Natural killer cell (primary cell): ENCODE data around the gene BMP8A. TPM values are rescaled to one million over a fixed set of nuclear protein-coding genes. Genes with fewer than 3 reads are reported as not detected.
"Not testable (repeated sequence)": the region's sequence is repeated elsewhere in the genome, so short reads cannot be mapped to it uniquely, and the experiment has no call there.

ENCODE experiments used
- ATAC-seq, 3 donors: fragments of 150-1000 bp in 2 of 3; fragments of 200-7000 bp in 1 of 3; cut with Tn5 transposase; 1 replicate in 1 of 3; 2 replicates in 2 of 3; pipeline ENCODE4 v1.10.0; 2021; ENCODE audit warnings: mild to moderate bottlenecking in 2 of 3, moderate library complexity in 2 of 3
- DNase-seq, 2 donors: peaks; one replicate each; pipeline versions ENCODE4 v3.0.0 to v3.0.0-alpha.2; 2013 to 2021; ENCODE audit warnings: mixed read lengths in 1 of 2
- H3K27ac ChIP-seq: one replicate; pipeline ENCODE4 v1.5.1; 2013; ENCODE audit warnings: mild to moderate bottlenecking, low read length
- H3K27me3 ChIP-seq: one replicate; pipeline ENCODE4 v1.6.1; 2013; ENCODE audit warnings: low read length; ENCODE audit not compliant: control insufficient read depth, insufficient read depth
- H3K36me3 ChIP-seq: one replicate; pipeline ENCODE4 v1.6.1; 2013; ENCODE audit warnings: low read length; ENCODE audit not compliant: control insufficient read depth, insufficient read depth
- H3K4me1 ChIP-seq: one replicate; pipeline ENCODE4 v1.6.1; 2013; ENCODE audit warnings: low read length; ENCODE audit not compliant: control insufficient read depth, insufficient read depth
- H3K4me3 ChIP-seq: one replicate; pipeline ENCODE4 v1.5.1; 2013; ENCODE audit warnings: low read length
- H3K9me3 ChIP-seq: one replicate; pipeline ENCODE4 v1.6.1; 2013; ENCODE audit warnings: low read length; ENCODE audit not compliant: control insufficient read depth, insufficient read depth
- H3K27ac Mint-ChIP-seq, 2 donors: one replicate each; pipeline ENCODE4 v1.8.0; 2022; ENCODE audit warnings: mild to moderate bottlenecking in 2 of 2, mixed read lengths in 2 of 2, moderate library complexity in 1 of 2
- H3K27me3 Mint-ChIP-seq, 2 donors: one replicate each; pipeline ENCODE4 v1.8.0; 2022; ENCODE audit warnings: low read depth in 2 of 2, mixed read lengths in 2 of 2
- H3K36me3 Mint-ChIP-seq: one replicate; pipeline ENCODE4 v1.8.0; 2022; ENCODE audit warnings: mixed read lengths
- H3K4me1 Mint-ChIP-seq, 2 donors: one replicate each; pipeline ENCODE4 v1.8.0; 2022; ENCODE audit warnings: mixed read lengths in 2 of 2
- H3K4me3 Mint-ChIP-seq: one replicate; pipeline ENCODE4 v1.8.0; 2022; ENCODE audit warnings: mild to moderate bottlenecking, moderate library complexity, mixed read lengths
- H3K9me3 Mint-ChIP-seq, 2 donors: one replicate each; pipeline ENCODE4 v1.8.0; 2022; ENCODE audit warnings: mixed read lengths in 2 of 2
- WGBS: methylation state at CpG from one replicate; pipeline ENCODE4 v1.1.7; 2013; ENCODE audit warnings: missing lambda C conversion rate; ENCODE audit not compliant: insufficient coverage; 5-methylcytosine and 5-hydroxymethylcytosine counted together
- intact Hi-C: fragments of 100-400 bp; cut with micrococcal nuclease; formaldehyde crosslinking; loops from one replicate; pipeline ENCODE4 v1.14.2; 2022
- total RNA-seq, 4 donors: library from RNA; stranded (reverse); fragments of 120-200 nt in 1 of 4; gene quantifications; one replicate each; pipeline versions ENCODE4 v1.2.3 to v1.2.4, GENCODE V29; 2013 to 2022
- TF ChIP-seq, protein P1 (sequence below): fragments of 200-600 bp; IDR thresholded peaks from one replicate; pipeline ENCODE4 v1.8.0; 2022; ENCODE audit warnings: antibody characterized with exemption

Gene BMP8A
- total RNA-seq, 3 donors from 2014 or later (not counting 1 experiment from before 2014, with no cell fraction given) = 0.29 to 1.6 (median 0.40) TPM

DNA sequence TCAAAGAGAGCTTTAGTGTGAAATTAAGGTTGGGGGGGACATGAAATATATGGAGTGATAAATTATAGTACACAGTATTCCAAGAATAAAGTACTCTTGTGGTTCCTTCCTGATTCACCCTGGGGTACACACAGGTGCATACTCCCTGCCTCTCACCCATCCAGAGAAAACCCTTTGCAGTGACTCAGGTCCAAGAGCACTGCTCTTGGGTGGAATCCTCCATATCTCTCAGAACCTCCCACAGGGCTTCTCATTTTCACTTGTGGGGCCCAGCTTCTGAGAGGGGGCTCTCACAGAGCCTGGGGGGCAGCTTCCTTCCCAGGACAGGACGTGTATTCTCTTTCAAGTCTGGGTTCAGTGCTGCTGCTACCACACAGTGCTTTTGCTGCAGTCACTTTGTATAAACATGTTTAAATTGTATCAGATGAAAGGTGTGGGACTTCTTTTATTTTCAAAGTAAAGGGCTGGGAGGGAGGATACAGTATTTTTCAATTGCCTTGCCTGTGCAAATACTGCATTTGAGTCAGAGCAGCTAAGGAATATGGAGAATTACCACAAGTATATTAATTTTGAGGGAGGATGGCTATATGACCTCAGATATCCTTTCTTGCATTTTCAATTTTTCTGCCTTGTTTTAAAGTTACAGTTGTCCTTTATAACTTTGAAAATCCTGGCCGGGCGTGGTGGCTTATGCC, 24.9 kb upstream of the BMP8A start:
- H3K27ac ChIP-seq = no peak overlapping the region

DNA sequence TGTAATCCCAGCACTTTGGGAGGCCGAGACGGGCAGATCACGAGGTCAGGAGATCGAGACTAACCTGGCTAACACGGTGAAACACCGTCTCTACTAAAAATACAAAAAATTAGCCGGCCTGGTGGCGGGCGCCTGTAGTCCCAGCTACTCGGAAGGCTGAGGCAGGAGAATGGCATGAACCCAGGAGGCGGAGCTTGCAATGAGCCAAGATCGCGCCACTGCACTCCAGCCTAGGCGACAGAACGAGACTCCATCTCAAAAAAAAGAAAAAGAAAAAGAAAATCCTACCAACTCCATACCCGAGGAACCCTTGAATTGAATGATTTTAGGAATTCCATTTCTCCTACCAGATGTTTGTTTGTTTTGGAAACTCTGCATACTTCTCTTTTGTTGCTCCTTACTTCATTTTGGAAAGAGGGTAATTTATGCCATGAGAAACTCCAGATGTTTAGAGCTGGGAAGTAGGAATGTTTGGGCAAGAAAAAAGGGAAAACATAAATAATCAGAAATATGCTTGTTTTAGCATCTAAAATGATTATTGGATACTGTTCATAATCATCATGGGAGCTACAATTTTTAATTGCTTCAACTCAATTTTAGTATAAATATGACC, 24.2 kb upstream of the BMP8A start:
- H3K4me1 ChIP-seq, H3K9me3 Mint-ChIP-seq, H3K27ac ChIP-seq, H3K9me3 ChIP-seq, H3K27me3 Mint-ChIP-seq, intact Hi-C loops, H3K27ac Mint-ChIP-seq, H3K4me3 Mint-ChIP-seq, H3K27me3 ChIP-seq, ATAC-seq, DNase-seq, H3K4me3 ChIP-seq, H3K4me1 Mint-ChIP-seq: not testable (repeated sequence)
- WGBS = 98% methylated on average over 10 of the region's 16 CpGs
- H3K36me3 Mint-ChIP-seq = peaks cover 16% of the 10 kb centered on the region
- peaks cover 94% of the 10 kb centered on the region for H3K36me3 ChIP-seq

More for the DNA sequence above, 24.9 kb upstream of the BMP8A start:
- Histone ChIP-seq H3K9me3 (no peaks in the 10 kb centered on the region), H3K4me1 (no peaks in the 10 kb centered on the region), H3K4me3 (no peak overlapping the region), H3K27me3 (no peaks in the 10 kb centered on the region), H3K36me3 (peaks cover 94% of the 10 kb centered on the region)
- Mint-ChIP-seq H3K9me3 (no peaks in the 10 kb centered on the region), H3K27ac (peak overlapping the region in 1 of 2 donors; percentile 44), H3K36me3 (peaks cover 20% of the 10 kb centered on the region), H3K4me3 (no peak overlapping the region), H3K27me3 (no peaks in the 10 kb centered on the region), H3K4me1 (peaks cover 0 to 4% of the 10 kb centered on the region in 2 donors)
- intact Hi-C loops = no loop called here
- DNase-seq = no peak
- TF ChIP-seq, protein P1, sequence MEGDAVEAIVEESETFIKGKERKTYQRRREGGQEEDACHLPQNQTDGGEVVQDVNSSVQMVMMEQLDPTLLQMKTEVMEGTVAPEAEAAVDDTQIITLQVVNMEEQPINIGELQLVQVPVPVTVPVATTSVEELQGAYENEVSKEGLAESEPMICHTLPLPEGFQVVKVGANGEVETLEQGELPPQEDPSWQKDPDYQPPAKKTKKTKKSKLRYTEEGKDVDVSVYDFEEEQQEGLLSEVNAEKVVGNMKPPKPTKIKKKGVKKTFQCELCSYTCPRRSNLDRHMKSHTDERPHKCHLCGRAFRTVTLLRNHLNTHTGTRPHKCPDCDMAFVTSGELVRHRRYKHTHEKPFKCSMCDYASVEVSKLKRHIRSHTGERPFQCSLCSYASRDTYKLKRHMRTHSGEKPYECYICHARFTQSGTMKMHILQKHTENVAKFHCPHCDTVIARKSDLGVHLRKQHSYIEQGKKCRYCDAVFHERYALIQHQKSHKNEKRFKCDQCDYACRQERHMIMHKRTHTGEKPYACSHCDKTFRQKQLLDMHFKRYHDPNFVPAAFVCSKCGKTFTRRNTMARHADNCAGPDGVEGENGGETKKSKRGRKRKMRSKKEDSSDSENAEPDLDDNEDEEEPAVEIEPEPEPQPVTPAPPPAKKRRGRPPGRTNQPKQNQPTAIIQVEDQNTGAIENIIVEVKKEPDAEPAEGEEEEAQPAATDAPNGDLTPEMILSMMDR = no peak
- 94% methylated on average over 3 of the region's 3 CpGs for WGBS
- ATAC-seq = no peak

DNA sequence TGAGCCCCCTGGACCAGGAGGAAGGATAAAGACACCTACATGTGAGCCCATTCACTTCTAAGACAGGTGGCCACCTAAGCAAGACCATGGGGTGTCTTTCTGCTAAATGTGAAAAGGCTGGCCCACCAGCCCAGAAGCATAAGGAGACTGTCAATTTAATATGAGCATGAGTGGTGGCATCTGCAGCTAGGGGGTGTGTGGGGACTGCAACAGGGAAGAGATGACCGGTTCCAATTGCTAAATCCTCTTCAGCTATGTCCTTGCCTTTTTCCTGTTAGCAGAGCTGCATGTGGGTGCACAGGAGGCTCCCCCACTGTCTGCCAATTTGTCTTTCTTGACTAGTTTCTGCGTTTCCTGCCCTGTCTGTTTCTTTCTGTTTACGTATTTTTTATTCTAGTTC, 22.3 kb upstream of the BMP8A start:
- Mint-ChIP-seq H3K27ac (peak overlapping the region; percentile 9 to 17), H3K9me3 (no peaks in the 10 kb centered on the region), H3K36me3 (peaks cover 10% of the 10 kb centered on the region), H3K4me3 (no peak overlapping the region), H3K27me3 (no peaks in the 10 kb centered on the region), H3K4me1 (peaks cover 0 to 4% of the 10 kb centered on the region in 2 donors)
- DNase-seq (no peak), ATAC-seq (no peak)
- Histone ChIP-seq H3K4me3 (no peak overlapping the region), H3K4me1 (no peaks in the 10 kb centered on the region), H3K36me3 (peaks cover 90% of the 10 kb centered on the region), H3K27ac (no peak overlapping the region), H3K27me3 (no peaks in the 10 kb centered on the region), H3K9me3 (no peaks in the 10 kb centered on the region)
- 97% methylated on average over 3 of the region's 3 CpGs for WGBS
- TF ChIP-seq, protein P1 = no peak
- intact Hi-C loops = no loop called here

DNA sequence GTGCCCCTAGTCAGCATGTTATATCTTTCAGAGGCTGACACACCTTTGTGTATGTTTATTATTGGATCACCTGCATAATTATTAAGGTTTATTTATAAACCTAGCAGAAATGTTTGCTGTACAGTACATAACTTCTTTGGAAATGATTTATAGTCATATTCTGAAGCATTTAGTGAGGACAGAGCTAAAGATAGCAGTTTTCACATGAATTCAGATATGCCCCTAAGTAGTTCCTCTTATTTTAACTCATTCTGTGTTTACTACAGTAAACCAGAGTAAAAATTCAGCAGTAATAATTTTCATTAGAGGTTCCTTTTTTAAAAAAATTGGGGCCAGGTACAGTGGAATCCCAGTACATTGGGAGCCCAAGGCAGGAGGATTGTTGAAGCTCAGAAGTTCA, 21.4 kb upstream of the BMP8A start:
- no peak overlapping the region for H3K4me3 ChIP-seq
- Mint-ChIP-seq H3K9me3 (no peaks in the 10 kb centered on the region), H3K4me3 (no peak overlapping the region), H3K4me1 (peaks cover 0 to 4% of the 10 kb centered on the region in 2 donors), H3K27ac (peak overlapping the region in 1 of 2 donors; percentile 17), H3K27me3 (no peaks in the 10 kb centered on the region), H3K36me3 (peaks cover 10% of the 10 kb centered on the region)
- DNase-seq (no peak), ATAC-seq (no peak)
- no peak overlapping the region for H3K27ac ChIP-seq
- no peaks in the 10 kb centered on the region for H3K27me3 ChIP-seq
- TF ChIP-seq, protein P1 = no peak
- no peaks in the 10 kb centered on the region for H3K9me3 ChIP-seq
- H3K4me1 ChIP-seq = no peaks in the 10 kb centered on the region
- H3K36me3 ChIP-seq = peaks cover 86% of the 10 kb centered on the region
- intact Hi-C loops = no loop called here
